ENCODE results near the gene CCNO.
A peak's percentile ranks its signal among the peaks of the same experiment; 100 is the strongest.

The CCNO gene

DNA sequence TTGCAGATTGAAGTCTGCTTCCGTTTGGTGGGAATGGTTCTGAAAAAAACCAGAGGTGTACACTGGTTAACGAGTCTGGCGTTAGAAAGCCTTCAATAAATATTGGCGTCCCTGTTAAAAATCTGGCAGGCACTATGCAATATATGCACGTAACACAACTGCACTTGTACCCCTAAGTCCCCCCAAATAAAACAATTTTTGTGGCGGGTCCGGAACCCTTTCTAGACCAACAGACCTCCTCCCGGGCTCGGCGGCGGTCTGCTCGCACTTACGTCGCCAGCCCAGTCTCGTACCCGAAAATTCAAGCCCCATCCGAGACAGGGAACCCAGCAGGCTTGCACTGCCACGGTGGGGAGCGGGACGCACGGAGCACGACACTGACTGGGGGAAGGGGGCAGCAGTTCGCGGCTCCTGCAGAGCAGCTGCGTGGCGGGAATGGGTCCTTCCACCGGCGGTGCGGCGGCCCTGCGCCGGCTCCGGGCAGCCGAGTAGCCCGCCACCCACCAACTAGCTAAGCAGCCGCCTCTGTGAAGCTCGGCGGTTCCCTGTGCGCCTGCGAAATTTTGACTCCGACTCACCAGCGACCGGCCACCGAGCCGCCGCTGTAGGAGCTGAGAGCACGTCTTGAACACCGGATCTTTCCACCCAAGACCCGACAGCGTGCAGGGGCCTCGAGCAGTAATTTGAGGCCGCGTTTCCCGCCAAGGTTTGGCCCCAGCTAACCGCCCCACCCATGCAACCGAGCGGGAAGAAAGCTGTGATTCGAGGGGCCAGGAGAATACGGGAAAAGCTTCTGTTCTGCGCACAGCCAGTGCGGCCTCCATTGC is 10.2 kb downstream of the CCNO start:
- DNase-seq (ENCODE audit: low spot score), result no peak

DNA sequence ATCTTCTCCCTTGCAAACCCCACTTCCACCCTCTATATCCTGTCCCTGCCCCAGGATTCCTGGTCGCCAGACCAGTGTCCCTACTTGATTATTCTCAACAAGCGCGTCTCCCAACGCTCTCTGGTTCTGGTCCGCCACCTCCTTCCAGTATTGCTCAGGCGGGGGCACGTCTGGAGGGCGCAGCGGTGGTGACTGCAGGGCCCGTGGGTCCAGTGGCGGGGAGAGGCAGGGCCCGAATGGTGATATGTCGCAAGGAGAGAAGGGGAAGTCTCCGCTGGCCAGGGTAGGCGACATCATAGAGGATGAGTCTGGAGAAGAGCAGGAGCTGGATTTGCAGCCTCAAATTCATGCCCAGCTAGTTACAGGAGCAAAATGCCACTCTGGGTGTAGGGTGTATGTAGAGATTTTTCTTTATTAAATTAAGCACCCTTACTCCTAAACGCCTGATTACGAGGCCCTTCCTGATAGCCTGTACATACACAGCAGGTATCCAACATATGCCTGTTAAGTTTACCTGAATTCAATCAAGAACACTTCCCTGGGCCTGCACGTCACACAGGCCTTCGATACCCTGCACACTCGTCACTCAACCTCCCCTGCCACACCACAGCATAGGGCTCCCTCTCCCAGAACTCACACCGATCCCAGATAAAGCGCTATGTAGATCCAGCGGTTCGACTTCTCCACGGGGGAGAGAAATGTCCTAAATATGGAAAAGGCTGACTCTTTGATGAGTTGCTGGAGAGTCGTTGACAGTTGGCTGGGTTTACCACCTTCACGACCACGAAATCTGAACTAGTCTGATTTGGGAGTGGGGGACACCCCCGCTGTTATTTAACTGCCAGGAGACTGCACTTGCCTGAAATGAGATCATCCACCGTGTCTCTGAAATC is 11.1 kb downstream of the CCNO start:
- no peak for DNase-seq (ENCODE audit: low spot score)

DNA sequence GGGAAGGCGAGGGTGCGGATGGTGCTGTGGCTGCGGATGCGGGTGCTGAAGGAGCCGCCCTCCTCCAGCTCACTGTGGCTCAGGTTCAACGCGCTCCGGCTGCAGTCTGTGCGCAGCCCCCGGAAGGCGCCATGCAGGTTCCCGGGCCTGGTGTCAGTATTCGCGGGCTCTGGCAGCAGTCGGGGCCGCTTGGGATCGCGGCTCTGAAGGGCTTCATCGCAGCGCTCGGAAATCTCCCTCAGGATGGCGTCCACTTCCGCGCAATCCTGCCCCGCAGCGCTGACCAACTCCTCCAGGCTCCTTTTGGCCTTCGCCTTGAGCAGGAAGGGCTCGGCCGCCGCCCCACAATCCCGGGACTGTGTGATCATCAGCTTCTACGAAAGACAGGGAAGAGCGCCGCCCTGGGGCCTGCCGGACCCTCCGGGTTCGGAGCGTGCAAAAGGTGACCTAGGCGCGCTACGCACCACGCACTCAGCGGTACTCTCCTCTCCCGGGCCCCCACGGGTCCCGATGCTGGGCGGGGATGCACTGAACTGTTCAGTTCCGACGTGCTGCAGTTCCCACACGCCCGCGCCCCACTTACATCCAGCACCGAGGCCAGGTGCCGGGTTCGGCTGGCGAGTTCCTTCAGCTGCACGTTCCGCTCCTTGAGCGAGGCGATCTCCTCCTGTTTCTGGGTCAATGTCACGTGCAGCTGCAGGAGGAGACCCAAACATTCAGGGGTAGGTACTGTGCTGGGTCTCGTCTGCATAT is 12.8 kb downstream of the CCNO start:
- no peak for DNase-seq (ENCODE audit: low spot score)

DNA sequence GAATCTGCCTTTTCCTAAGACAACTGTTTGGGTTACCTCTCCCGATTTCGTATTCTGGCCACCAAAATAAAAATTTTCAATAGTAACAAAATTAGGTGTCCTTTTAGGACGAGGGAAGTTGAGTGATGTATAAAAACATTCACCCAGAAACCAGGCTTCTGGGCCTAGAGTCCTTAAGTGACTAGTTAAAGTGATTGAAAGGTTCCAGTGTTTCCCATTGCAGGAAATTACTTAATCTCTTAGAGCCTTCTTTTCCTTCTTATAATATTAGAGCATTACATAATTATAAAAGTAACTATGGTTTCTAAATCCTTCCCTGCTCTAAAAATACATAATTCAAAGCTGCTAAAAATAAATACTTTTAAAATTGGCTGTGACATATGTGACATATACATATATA is 13.6 kb downstream of the CCNO start:
- no peak for DNase-seq (ENCODE audit: low spot score)

DNA sequence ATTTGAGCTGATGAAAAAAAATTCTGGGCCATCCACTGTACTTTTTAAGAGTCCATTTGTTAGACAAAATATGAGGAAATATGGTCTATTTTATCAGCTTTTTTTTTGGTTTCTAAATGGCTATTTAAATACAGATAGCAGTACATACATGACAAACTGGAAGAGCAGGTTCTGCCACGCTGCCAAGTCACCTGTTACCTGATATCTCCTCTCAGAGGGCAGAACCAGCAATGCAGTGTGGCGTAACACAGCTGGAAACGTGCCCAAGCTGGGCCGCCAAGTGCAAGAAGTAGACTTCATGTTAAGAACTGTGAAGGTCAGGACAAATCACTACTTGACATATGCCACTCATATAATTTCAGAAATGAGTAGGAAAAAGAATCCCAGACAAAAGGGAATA is 14.4 kb downstream of the CCNO start:
- DNase-seq (ENCODE audit: low spot score), result no peak

DNA sequence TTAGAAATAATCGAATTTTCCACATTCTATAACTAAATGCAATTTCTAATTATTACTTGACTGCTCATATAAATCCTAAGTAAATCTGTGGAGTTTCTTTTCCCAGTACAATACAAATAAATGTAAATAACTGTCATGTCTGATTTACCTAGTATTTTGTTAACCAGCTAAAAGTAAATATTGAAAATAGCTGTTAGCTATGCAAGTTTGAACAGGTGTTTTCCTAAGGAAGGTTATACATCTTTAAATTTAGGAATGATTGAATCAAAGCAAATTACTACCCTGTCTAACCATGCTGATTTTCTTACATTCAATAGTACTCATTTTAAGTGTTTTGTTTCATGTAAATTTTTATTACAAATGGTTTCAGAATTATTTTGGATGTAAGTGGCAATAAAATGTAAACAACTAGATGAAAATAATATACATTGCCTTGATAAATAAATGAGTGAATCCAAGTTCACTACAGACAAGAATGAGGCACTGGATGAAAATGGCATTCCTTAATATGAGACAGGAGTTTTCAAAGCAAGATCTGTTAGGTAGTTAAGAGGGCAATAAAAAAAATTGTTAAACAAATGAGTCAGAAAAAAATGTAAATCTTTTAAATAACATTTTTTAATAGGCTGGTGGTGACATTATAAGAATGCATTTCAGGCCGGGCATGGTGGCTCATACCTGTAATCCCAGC is 22.1 kb downstream of the CCNO start:
- DNase-seq (ENCODE audit: low spot score), result no peak

DNA sequence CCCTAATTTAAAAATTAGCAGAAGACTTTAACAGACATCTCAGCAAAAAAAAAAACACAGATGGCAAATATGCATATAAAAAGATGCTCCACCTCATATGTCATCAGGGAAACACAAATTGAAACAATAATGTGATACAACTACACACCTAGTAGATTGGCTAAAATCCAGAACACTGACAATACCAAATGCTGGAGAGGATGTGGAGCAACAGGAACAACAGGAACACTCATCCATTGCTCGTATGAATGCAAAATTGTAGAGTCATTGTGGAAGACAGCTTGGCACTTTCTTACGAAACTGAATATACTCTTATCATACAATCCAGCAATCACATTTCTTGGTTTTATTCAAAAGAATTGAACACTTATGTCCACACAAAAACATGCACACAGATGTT is 28.4 kb downstream of the CCNO start:
- no peak for DNase-seq (ENCODE audit: low spot score)

DNA sequence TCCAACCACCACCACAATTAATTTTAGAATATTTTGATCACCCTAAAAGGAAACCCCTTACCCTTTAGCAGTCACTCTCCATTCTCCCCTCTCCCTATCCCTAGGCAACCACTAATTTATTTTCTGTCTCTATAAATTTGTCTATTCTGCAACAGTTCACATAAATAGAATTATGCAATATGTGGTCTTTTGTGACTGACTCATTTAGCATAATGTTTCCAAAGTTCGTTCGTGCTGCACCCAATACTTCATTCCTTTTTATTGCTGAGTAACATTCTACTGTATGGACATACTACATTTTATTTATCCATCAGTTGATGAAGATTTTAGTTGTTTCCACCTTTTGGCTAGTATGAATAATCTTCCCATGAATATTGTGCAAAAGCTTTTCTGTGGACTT is 42.2 kb downstream of the CCNO start:
- DNase-seq (ENCODE audit: low spot score), result no peak

DNA sequence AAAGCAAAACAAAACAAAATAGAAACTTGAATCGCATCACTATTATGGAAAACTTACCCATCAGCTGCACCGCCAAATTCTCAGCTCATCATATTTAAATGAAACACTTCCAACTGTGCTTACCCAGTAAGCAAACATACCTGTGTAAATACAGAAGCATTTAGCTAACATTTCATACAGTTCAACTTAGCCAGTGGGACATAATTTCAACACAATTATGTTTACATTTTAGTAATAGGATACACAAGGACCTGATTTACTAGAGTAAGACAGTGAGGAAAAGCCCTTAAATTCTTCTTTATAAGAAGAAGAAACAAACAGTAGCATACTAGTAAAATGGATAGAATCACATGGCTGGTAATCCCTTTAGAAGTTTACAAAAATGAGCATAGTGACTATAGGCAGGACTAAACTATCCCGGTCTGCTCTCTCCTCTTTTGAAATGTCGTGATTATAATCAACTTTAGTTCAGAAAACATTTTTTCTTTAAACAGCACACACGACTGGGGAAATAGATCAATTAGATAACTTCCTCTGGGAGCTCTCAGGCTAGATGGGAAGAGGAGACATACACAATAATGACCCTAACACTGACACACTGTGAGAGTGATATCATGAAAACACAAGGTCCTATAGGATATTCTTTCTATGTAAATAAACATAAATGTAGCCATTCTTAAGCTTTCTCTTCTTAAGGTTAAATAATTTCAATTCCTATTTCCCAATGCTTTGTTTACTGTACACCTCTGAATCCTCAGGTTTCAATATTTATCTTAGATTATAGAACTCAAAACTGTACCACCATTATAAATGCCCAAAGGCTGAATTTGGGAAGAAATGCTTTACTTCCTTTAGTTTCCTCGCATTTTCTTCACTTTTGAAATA is 44.5 kb downstream of the CCNO start:
- no peak for DNase-seq (ENCODE audit: low spot score)

DNA sequence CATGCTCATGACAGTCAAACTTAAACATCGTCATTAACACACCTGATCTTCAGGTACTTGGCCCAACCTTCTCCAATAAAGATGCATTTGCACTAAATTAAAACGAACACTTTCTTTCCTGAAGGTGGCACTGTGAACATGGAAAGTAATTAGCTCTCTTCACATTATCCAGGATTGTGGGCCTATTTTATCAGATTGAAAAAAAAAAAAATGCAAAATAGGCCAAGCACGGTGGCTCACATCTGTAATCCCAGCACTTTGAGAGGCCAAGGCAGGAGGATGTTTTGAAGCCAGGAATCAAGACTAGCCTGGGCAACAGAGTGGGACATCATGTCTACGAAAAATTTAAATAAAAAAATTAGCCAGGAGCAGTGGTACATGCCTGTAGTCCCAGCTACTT is 46.0 kb downstream of the CCNO start:
- peak; percentile 18 for DNase-seq (ENCODE audit: low spot score)

Data from COLO829 (cell line).